Activated naive CD4-positive, alpha-beta T cell treated with anti-CD3 and anti-CD28 coated beads, Interleukin-2, amount 50 U/mL, for 16 hours (primary cell): ENCODE measurements around the gene GCH1.
A peak's percentile ranks its signal among the peaks of the same experiment; 100 is the strongest.
"Not testable (repeated sequence)": the region's sequence is repeated elsewhere in the genome, so short reads cannot be mapped to it uniquely, and the experiment has no call there.

Experiments
- DNase-seq: peaks from one replicate; pipeline ENCODE4 v3.0.0-alpha.2; 2020

Gene GCH1, protein sequence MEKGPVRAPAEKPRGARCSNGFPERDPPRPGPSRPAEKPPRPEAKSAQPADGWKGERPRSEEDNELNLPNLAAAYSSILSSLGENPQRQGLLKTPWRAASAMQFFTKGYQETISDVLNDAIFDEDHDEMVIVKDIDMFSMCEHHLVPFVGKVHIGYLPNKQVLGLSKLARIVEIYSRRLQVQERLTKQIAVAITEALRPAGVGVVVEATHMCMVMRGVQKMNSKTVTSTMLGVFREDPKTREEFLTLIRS

DNA sequence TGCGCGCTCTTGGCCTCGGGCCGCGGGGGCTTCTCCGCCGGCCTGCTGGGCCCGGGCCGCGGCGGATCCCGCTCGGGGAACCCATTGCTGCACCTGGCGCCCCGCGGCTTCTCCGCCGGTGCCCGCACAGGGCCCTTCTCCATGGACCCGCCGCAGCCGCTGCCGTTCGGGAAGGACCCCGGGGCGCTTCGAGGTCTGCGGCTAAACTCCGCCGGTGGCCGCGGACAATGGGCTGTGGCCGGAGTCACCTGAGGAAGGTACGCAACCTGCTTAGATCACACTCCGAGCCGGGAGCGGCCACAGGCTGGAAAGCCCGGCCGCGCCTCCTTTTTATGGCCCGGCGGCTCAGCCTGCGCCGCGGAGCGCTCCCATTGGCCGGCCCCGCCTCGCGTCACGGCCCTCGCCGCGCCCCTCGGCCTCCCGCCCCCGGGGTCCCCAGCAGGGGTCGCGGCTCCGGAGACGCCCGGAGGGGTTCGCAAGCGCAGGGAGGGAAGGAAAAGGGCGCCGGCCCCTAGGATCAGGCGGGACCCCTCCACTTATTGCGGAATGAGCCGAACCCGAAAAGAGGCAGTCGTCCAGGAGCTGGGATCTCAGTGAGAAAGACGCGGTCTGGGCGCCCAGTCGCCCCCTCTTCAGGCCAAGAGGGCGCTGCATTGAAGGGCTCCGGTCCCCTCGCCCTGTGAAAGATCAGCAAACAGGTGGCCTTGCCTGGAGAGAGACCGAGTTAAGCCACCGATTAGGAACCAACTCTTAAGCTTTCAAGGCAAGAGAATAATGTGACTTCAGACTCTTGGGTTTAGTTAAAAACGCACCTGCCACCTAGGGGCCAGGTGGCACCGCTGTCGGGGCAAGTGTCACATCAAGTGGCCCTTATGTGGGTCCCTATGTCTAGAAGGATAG lies at the start of gene GCH1:
Gene GCH1 (minus strand): TSS at position 306 of the 900 bp plus-strand sequence. CDS start 163 bp downstream, at position 143.
- DNase-seq = peak; percentile 78

DNA sequence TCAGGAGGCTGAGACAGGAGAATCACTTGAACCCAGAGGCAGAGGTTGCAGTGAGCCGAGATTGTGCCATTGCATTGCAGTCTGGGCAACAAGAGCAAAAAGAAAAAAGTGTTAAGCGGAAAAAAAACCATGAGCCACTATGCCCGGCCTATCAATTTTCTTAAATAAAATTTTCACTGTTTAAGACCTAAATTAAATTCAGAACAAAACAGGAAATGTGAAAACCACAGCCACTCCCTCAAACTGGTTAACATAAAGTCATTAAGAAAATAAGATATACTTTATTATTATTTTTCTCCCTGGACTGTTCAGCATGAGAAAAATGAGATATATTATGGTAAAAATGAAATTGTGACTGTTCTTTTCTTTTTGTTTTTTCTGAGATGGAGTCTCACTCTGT lies 44.6 kb upstream of the GCH1 start:
- DNase-seq = no peak

DNA sequence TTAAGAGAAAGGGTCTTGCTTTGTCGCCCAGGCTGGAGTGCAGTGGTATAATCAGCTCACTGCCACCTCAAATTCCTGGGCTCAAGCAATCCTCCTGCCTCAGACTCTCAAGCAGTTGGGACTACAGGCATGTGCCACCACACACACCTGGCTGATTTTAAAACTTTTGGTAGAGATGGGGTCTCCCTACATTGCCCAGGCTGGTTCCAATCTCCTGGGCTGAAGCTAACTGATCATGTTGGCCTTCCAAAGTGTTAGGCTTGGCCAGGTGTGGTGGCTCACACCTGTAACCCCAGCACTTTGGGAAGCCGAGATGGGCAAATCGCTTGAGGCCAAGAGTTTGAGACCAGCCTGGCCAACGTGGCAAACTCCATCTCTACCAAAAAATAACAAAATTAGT lies 43.9 kb upstream of the GCH1 start:
- DNase-seq = no peak

DNA sequence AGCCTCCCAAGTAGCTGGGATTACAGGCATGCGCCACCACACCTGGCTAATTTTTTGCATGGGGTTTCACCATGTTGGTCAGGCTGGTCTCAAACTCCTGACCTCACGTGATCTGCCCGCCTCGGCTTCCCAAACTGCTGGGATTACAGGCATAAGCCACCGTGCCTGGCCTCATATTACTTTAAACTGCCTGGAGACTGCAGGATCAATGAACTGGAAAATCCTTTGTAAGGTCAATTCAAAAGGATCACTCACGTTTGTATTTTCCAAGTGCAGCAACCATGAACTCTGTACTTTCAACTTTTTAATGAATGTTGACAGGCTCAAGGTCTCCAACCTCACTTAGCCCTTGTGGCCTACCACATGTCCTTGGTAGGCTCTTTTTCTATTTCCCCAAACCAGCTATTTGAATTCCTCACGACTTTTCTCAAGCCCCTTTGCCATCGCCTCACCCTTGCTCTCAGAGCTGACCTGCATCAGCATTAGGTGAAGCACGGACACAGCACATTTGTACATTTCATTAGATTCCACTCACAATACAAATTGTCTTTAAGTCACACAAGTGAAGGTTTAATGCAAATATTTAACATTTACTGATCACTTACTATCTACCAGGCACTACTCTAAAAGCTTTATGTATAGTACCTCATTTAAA lies 42.2 kb upstream of the GCH1 start:
- DNase-seq = no peak

DNA sequence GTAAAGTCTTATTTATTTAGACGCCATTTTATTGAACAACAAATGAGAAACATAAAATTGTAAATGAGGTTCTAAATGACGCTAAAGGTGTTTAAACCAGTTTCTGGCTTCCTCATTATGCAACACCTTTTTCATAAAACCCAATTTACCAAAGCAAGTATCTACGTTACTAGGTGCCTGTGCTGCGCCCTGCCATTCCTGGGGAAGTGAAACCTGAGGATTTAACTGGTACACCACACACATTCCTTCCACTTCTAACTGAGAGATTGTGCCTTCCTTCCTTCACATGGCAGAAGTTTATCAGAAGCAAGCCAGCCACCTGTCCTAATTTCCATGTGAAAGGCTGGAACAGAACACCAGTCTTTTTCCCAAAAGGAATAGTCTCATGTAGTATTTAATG lies 40.3 kb upstream of the GCH1 start:
- no peak for DNase-seq

DNA sequence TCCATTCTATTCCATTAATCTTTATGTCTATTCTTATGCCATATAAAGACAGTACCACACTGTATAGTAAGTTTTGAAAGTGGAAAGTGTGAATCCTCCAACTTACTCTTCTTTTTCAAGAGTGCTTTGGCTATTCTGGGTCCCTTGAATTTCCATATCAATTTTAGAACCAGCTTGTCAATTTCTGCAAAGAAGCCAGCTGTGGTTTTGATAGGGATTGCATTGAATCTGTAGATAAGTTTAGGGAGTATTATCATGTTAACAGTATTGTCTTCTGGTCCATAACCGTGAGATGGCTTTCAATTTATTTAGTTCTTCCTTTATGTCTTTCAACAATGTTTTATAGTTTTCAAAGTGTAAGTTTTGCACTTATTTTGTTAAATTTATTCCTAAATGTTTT lies 34.2 kb upstream of the GCH1 start:
- DNase-seq = no peak

DNA sequence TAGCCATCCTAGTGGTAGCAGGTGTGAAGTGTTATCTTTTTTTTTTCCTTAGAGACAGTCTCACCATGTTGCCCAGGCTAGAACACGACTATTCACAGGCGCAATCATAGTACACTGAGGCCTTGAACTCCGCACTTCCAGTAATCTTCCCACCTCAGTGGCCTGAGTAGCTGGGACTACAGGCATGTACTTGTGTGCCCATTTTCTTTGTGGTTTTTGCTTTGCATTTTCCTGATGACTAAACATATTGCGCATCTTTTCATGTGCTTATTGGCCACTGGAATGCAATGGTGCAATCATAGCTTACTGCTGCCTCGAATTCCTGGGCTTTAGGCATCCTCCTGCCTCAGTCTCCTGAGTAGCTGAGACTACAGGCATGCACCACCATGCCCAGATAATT lies 33.3 kb upstream of the GCH1 start:
- DNase-seq = no peak

DNA sequence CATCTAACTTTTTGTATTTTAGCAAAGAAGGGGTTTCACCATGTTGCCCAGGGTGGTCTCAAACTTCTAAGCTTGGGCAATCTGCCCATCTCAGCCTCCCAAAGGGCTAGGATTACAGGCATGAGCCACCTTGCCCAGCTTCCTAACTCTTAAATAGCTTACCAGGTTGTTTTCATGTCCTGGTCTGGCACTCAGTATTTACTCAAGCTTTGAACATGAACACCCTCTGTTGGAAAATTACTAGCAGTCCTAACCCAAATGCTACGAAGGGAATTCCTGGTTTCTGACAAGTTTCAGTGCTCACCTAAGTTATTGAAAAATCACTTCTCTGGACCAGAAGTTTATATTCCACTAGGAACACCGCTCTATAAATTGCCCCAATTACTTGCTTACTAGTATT lies 32.5 kb upstream of the GCH1 start:
- no peak for DNase-seq

DNA sequence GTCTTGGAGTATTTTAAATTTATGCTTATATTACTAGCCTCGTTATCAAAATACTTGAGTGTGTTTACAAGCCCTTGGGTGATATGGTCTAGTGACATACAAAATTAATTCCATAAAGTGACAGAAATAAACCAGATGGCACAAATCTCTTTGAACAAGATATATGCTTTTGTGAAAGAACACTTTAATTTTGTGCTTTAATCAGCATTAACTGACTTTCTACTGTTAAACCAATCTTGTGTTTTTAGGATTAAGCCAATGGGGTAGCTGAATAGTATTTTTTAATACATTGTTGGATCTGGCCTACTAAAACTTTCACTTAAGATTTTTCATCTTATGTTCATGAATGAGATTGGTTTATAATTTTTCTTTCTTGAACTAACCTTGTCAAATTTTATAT lies 30.4 kb upstream of the GCH1 start:
- DNase-seq = no peak

DNA sequence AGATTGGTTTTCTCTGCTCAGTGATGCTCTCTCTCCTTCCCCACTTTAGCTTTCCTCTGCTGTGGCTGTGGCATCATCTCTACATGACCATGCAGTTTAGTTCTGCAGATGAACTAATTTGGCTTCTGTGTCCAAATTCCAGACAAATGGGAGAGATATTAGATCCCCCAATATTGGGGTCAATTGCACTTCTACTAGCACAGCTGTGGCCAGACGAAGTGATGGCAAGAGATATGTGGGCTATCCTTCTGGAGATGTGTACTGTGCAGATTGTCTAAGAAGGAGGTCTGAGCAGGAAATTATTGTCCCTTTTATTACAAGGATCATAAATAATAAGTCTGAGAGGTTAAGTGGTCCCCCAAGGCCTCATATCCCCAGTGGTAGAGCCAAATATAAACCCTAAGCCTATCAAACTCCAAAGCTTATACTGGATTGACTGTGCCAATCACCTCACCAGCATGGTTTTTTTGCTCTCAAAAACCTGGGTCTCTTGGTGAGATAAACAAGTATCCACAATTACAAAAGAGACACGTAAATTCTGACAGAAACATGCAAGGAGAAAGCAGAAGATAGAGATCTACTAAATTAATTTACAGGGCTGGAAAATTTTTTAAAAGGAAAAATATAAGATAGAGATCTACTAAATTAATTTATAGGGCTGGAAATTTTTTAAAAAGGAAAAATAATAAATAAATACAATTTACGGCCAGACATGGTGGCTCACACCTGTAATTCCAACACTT lies 29.1 kb upstream of the GCH1 start:
- no peak for DNase-seq

DNA sequence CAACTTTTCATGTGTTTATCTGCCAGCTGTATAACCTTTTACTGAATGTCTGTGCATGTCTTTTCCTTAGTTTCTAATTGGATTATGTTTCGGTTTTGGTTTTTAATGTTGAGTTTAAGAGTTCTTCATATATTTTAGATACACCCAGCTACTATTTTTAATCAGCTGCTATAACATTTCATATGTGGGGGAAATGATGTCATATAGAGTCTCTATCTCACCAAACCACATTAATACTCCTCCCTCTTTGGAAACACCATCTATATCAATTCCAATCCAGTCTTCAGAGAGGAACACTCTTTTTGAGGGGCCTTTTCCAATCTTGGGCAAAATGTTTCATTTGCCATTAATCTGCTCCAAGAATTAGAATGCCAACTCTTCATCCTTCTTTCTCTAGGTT lies 28.5 kb upstream of the GCH1 start:
- no peak for DNase-seq

DNA sequence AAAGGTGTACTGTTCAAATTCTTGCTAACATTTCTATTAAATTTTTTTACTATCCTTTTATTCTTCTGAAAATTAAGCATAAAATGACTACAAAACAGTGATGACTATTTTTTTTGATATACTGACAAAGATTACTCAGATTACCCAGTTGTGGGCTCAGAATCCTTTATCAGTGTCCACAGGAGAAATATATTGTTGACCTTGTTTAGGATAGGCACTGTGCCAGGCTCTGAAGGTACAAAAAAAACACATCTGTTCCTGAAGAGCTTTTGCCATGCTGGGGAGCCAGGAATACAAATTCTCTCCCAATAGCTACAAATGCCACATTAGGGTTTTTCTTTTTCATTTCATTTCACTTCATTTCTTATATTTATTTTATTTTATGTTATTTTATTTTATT lies 26.9 kb upstream of the GCH1 start:
- DNase-seq = no peak

DNA sequence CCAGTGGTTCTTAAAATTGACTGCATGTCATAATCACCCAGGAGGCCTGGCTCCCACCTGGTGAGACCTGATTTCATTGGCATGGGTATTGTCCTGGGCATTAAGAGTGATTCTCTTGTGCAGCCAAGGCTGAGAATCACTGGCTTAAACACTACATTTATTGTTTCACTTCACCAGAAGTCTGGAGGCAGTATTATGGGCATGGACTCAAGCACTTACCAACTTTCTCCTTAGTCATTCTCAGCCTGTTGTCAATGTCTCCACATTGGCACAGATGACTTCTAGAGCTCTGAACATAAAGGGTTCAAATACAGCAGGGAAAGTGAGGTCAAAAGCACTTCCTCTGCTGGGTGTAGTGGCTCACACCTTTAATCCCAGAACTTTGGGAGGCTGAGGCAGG lies 25.6 kb upstream of the GCH1 start:
- DNase-seq = no peak

DNA sequence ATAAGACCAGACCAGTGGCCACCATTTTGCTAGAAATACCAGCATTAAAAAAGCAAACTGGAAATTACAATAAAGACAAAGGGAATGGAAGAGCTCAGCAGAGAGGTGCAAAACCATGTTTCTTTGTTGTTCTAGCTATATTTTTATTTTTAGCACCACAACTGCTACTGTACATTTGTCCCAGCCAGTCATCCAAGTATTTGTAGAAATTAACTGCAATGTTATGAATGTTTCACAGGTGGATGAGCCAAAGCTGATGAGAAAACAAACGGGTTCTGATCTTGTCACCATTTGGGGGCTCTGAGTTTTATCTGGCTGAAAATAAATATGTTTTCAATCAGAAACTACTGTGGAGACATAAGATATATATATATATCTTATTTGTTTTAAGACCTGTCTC lies 24.9 kb upstream of the GCH1 start:
- no peak for DNase-seq

DNA sequence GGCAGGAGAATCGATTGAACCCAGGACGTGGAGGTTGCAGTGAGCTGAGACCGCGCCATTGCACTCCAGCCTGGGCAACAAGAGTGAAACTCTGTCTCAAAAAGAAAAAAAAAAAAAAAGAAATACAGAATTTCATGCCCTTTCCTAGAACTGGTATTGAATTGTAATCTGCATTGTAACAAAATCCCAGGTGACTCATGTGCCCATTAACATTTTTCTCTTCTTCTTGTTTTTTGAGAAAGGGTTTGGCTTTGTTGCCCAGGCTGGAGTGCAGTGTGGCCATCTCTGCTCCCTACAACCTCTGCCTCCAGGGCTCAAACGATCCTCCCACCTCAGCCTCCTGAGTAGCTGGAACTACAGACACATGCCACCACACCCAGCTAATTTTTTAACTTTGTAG lies 23.9 kb upstream of the GCH1 start:
- DNase-seq = not testable (repeated sequence)

DNA sequence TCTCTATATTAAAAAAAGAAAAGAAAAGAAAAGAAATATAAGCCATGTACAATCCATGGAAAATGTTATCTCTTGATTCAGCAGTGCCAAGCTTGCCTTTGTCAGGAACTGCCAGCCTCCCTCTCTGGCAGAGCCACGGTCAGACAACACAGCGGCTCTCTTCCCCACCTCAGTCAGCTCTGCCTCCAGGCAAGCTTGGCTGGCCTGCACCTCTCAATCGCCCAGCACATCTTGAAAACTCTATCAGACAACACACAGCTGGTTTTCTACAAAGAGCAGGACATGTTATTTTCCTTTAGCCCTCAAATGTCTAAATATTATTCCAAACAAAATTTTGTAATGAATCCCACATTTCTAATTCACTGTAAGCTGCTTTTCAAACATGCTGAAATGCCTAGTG lies 20.0 kb upstream of the GCH1 start:
- DNase-seq = no peak

DNA sequence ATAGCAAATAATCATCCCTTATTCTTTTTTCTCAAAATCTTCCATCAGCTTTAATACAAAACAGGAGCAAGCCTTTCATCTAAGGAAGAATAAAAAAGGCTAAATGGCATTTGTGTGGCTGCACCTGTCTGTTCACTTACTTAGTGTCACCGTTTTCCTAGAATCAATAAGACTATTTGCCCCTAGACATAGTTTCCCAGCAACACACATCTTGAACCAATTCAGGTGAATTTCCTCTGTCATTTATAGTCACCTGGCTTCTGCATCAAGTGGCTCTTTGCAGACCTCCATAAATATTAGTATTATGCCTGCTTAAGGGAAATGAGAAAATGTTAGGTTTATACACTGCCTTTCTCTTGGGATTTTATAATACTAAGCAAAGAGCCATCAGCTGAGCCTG lies 17.4 kb upstream of the GCH1 start:
- DNase-seq = no peak

DNA sequence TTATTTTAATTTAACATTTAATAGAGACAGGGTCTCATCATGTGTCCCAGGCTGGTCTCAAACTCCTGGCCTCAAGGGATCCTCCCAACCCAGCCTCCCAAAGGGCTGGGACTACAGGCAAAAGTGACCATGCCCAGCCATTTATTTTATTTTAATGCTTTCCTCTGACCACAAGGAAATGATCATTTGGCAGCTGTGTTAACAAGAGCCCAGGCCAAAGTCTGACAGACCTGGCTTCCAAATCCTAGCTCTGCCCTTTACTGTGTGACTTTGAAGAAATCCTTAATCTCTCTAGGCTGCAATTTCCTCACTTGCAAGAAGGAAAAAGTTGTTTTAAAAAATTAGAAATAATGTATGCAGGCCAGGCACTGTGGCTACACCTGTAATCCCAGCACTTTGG lies 16.7 kb upstream of the GCH1 start:
- no peak for DNase-seq

DNA sequence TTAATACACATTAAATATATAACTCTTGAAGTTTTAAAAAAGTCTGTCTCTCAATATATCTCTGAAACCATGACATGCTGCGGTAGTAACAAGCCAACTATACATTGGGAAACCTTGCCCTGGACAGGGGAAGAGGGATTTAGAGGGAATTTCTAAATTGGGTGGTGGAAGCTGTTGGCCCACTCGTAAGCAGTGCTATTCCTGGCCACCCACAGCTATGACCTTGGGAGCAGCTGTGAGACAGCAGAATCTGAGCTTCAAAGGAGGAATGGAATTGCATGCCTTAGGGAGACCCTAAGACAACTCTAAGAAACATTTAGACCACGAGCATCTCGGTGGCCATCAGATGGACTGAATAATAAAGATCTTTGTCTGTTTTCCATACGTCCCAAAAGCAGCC lies 15.8 kb upstream of the GCH1 start:
- no peak for DNase-seq

DNA sequence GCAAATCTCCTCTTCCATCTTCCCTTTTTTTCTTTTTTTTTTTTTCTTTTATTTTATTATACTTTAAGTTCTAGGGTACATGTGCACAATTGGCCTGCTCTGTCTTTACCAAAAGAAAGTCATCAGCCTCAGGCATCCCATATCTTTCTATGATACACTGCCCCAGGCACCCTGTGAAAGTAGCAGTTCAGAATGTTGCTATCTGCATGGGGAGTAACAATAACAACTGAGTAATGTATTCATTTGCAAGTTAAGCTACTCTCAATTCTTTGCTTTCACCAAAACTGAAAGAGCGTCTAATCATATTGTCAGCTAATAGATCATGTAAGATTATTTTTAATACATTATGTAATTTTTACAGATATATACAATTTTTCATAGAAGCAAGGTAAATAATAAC lies 13.5 kb upstream of the GCH1 start:
- DNase-seq = no peak

DNA sequence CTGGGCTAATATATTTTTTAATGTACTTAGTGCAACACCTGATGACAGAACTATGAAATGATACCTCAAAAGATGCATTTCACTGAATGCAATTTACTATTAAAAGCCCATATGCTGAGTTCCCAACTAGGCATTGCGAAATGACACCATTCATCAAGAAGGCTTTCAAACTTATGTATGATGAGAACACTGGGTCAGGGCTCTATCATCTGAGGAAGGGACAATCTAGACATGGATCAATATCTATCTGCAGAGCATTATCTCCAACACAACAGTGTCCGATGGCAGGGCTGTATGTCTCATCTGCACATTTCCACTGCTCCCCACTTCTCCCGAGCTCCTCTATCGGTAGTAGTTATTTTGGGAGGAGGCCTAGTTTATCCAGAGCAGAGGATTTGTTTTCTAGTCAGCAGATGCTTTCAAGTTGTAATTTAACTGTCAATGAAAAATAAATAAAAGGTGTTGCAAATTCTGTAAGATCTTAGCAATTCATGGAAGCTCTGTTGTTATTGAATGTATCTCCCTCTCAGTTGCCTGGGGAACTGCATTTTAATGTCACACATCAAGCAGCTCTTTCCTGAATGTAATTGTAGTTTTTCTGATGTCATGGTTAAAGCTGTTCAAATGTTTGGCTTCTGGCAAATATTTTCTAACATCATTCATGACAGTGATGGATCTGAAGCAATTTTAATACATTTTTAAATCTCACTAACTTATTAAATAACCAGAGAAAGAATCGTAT lies 7.4 kb upstream of the GCH1 start:
- no peak for DNase-seq

DNA sequence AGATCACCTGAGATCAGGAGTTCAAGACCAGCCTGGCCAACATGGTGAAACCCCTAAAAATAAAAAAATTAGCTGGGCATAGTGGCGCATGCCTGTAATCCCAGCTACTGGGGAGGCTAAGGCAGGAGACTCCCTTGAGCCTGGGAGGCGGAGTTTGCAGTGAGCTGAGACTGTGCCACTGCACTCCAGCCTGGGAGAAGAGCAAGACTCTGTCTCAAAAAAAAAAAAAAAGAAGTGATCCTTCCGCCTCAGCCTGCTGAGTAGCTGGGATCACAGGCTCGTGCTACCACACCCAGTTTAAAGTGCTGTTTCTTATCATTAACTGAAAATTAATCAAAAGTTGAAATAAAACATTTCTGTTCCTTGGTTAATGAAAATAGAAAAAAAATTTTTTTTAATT lies 6.3 kb upstream of the GCH1 start:
- not testable (repeated sequence) for DNase-seq

DNA sequence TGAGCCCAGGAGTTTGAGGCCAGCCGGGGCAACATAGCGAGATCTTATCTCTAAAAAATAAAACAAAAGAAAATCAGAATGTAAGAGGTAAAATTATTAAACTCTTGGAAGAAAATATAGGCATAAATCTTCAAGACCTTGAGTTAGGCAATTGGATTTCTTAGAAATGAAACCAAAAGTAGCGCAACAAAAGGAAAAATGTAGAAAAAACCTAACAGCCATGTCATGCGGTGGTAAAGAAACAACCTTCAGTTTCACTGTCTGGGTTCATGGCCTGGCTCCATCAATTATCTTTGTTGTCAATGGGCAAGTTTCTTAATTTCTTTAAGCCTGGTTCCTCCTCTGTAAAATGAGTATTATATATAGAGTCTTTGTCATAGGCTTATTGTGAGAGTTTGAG lies 5.6 kb upstream of the GCH1 start:
- no peak for DNase-seq
